Measurements from ENCODE around the gene SDHB. TPM values are rescaled to one million over a fixed set of nuclear protein-coding genes. Genes with fewer than 3 reads are reported as not detected.

The SDHB gene
- total and polyA plus RNA-seq, 5 experiments from 2014 or later: 56.1 to 149 (median 128) TPM

GRCh38 chr1:17053086-17053684 is 647 bp downstream of the SDHB start:
- POLR2A ChIA-PET: interaction anchor here (0.6 to 0.9 kb wide), 3 partner anchors 148 to 1206 kb away, joined by 4 to 5 read pairs (median 5); partner anchors contain the start of gene SPEN
- Mint-ChIP-seq H3K36me3 (peaks cover 0 to 29% (median 5%) of the 10 kb centered on the region in 3 donors), H3K27me3 (peaks cover 0 to 4% (median under 1%) of the 10 kb centered on the region in 5 donors), H3K27ac (peak overlapping the region; percentile 94 to 99 (median 98)), H3K4me3 (peak overlapping the region; percentile 97 to 100 (median 99)), H3K9me3 (no peaks in the 10 kb centered on the region), H3K4me1 (peaks cover 10 to 37% (median 31%) of the 10 kb centered on the region in 4 donors)
- ATAC-seq (no peak), DNase-seq (no peak)

- H3K9me3 Mint-ChIP-seq: no peaks in the 10 kb centered on the region
- ATAC-seq (no peak), DNase-seq (no peak)
- H3K36me3 Mint-ChIP-seq: peaks cover 0 to 29% (median 5%) of the 10 kb centered on the region in 3 donors
- peak overlapping the region; percentile 33 to 99 (median 84) for H3K4me3 Mint-ChIP-seq
- POLR2A ChIA-PET: no interaction called here
- peak overlapping the region in 8 of 10 donors; percentile 16 to 95 (median 75) for H3K27ac Mint-ChIP-seq
- H3K27me3 Mint-ChIP-seq: no peaks in the 10 kb centered on the region
- H3K4me1 Mint-ChIP-seq: peaks cover 10 to 42% (median 33%) of the 10 kb centered on the region in 4 donors
Measured at GRCh38 chr1:17052641-17053040, 1.2 kb downstream of the SDHB start.

- ATAC-seq: no peak
- Mint-ChIP-seq H3K27ac (peak overlapping the region in 3 of 10 donors; percentile 43 to 76 (median 74)), H3K4me1 (peaks cover 10 to 42% (median 33%) of the 10 kb centered on the region in 4 donors), H3K27me3 (no peaks in the 10 kb centered on the region), H3K4me3 (peak overlapping the region in 6 of 10 donors; percentile 67 to 99 (median 90)), H3K36me3 (peaks cover 0 to 30% (median 5%) of the 10 kb centered on the region in 3 donors), H3K9me3 (no peaks in the 10 kb centered on the region)
- POLR2A ChIA-PET: no interaction called here
- no peak for DNase-seq
Measured at GRCh38 chr1:17052038-17052437, 1.8 kb downstream of the SDHB start.

- H3K4me1 Mint-ChIP-seq: peaks cover 11 to 46% (median 33%) of the 10 kb centered on the region in 4 donors
- H3K27ac Mint-ChIP-seq: peak overlapping the region in 3 of 10 donors; percentile 16 to 40 (median 24)
- no peaks in the 10 kb centered on the region for H3K27me3 Mint-ChIP-seq
- no peaks in the 10 kb centered on the region for H3K9me3 Mint-ChIP-seq
- DNase-seq (no peak), ATAC-seq (no peak)
- H3K36me3 Mint-ChIP-seq: peaks cover 0 to 58% (median 15%) of the 10 kb centered on the region in 3 donors
- POLR2A ChIA-PET: no interaction called here
- H3K4me3 Mint-ChIP-seq: no peak overlapping the region
Measured at GRCh38 chr1:17047924-17048323, 5.9 kb downstream of the SDHB start.

GRCh38 chr1:17046334-17046657 is 7.5 kb downstream of the SDHB start:
- H3K9me3 Mint-ChIP-seq: no peaks in the 10 kb centered on the region
- DNase-seq (no peak), ATAC-seq (no peak)
- H3K4me1 Mint-ChIP-seq: peaks cover 8 to 36% (median 22%) of the 10 kb centered on the region in 4 donors
- peak overlapping the region in 2 of 10 donors; percentile 34 to 75 for H3K27ac Mint-ChIP-seq
- no peaks in the 10 kb centered on the region for H3K27me3 Mint-ChIP-seq
- H3K36me3 Mint-ChIP-seq: peaks cover 0 to 69% (median 20%) of the 10 kb centered on the region in 3 donors
- H3K4me3 Mint-ChIP-seq: no peak overlapping the region
- POLR2A ChIA-PET: no interaction called here

- ATAC-seq (no peak), DNase-seq (peak in 2 of 10 donors; percentile 35)
- Mint-ChIP-seq H3K9me3 (no peaks in the 10 kb centered on the region), H3K27me3 (no peaks in the 10 kb centered on the region), H3K36me3 (peaks cover 0 to 67% (median 20%) of the 10 kb centered on the region in 3 donors), H3K4me1 (peaks cover 5 to 31% (median 17%) of the 10 kb centered on the region in 4 donors), H3K27ac (peak overlapping the region in 7 of 10 donors; percentile 8 to 75 (median 34)), H3K4me3 (peak overlapping the region in 2 of 10 donors; percentile 9 to 29)
- POLR2A ChIA-PET: no interaction called here
Measured at GRCh38 chr1:17045634-17046333, 8.0 kb downstream of the SDHB start.

GRCh38 chr1:17045150-17045549 is 8.7 kb downstream of the SDHB start:
- DNase-seq (no peak), ATAC-seq (no peak)
- POLR2A ChIA-PET: no interaction called here
- no peaks in the 10 kb centered on the region for H3K9me3 Mint-ChIP-seq
- no peak overlapping the region for H3K4me3 Mint-ChIP-seq
- H3K4me1 Mint-ChIP-seq: peaks cover 7 to 29% (median 17%) of the 10 kb centered on the region in 4 donors
- H3K36me3 Mint-ChIP-seq: peaks cover 0 to 67% (median 19%) of the 10 kb centered on the region in 3 donors
- H3K27ac Mint-ChIP-seq: peak overlapping the region in 2 of 10 donors; percentile 50 to 61
- H3K27me3 Mint-ChIP-seq: no peaks in the 10 kb centered on the region

- Mint-ChIP-seq H3K27me3 (no peaks in the 10 kb centered on the region), H3K4me1 (peaks cover 10 to 29% (median 19%) of the 10 kb centered on the region in 4 donors), H3K27ac (no peak overlapping the region), H3K4me3 (no peak overlapping the region), H3K36me3 (peaks cover 0 to 68% (median 17%) of the 10 kb centered on the region in 3 donors), H3K9me3 (no peaks in the 10 kb centered on the region)
- POLR2A ChIA-PET: no interaction called here
- ATAC-seq: no peak
- no peak for DNase-seq
Measured at GRCh38 chr1:17043676-17044075, 10.2 kb downstream of the SDHB start.

GRCh38 chr1:17040135-17040534 is 13.7 kb downstream of the SDHB start:
- POLR2A ChIA-PET: no interaction called here
- peaks cover 0 to 77% (median 17%) of the 10 kb centered on the region in 3 donors for H3K36me3 Mint-ChIP-seq
- H3K9me3 Mint-ChIP-seq: no peaks in the 10 kb centered on the region
- ATAC-seq: no peak
- DNase-seq: no peak
- H3K4me1 Mint-ChIP-seq: peaks cover 8 to 14% (median 11%) of the 10 kb centered on the region in 4 donors
- no peak overlapping the region for H3K27ac Mint-ChIP-seq
- H3K27me3 Mint-ChIP-seq: no peaks in the 10 kb centered on the region
- H3K4me3 Mint-ChIP-seq: no peak overlapping the region

GRCh38 chr1:17039522-17039921 is 14.3 kb downstream of the SDHB start:
- no peaks in the 10 kb centered on the region for H3K9me3 Mint-ChIP-seq
- no peaks in the 10 kb centered on the region for H3K27me3 Mint-ChIP-seq
- POLR2A ChIA-PET: no interaction called here
- ATAC-seq: no peak
- H3K27ac Mint-ChIP-seq: no peak overlapping the region
- peaks cover 0 to 77% (median 13%) of the 10 kb centered on the region in 3 donors for H3K36me3 Mint-ChIP-seq
- H3K4me1 Mint-ChIP-seq: peaks cover 6 to 9% (median 7%) of the 10 kb centered on the region in 4 donors
- no peak overlapping the region for H3K4me3 Mint-ChIP-seq
- DNase-seq: no peak

- Mint-ChIP-seq H3K27ac (peak overlapping the region in 1 of 10 donors; percentile 48), H3K4me1 (peaks cover 0 to 4% (median 2%) of the 10 kb centered on the region in 4 donors), H3K27me3 (no peaks in the 10 kb centered on the region), H3K36me3 (peaks cover 0 to 78% (median 2%) of the 10 kb centered on the region in 3 donors), H3K9me3 (no peaks in the 10 kb centered on the region), H3K4me3 (no peak overlapping the region)
- DNase-seq: no peak
- POLR2A ChIA-PET: no interaction called here
- ATAC-seq: no peak
Measured at GRCh38 chr1:17033481-17033880, 20.4 kb downstream of the SDHB start.

- no peak for ATAC-seq
- Mint-ChIP-seq H3K27me3 (no peaks in the 10 kb centered on the region), H3K9me3 (no peaks in the 10 kb centered on the region), H3K36me3 (peaks cover 0 to 78% (median 2%) of the 10 kb centered on the region in 3 donors), H3K4me3 (no peak overlapping the region), H3K4me1 (no peaks in the 10 kb centered on the region), H3K27ac (no peak overlapping the region)
- no peak for DNase-seq
- POLR2A ChIA-PET: no interaction called here
Measured at GRCh38 chr1:17032741-17033140, 21.1 kb downstream of the SDHB start.

- DNase-seq (no peak), ATAC-seq (no peak)
- no peaks in the 10 kb centered on the region for H3K9me3 Mint-ChIP-seq
- H3K27me3 Mint-ChIP-seq: no peaks in the 10 kb centered on the region
- POLR2A ChIA-PET: no interaction called here
- H3K36me3 Mint-ChIP-seq: peaks cover 0 to 84% (median 2%) of the 10 kb centered on the region in 3 donors
- no peak overlapping the region for H3K4me3 Mint-ChIP-seq
- H3K27ac Mint-ChIP-seq: peak overlapping the region in 3 of 10 donors; percentile 2 to 38 (median 7)
- H3K4me1 Mint-ChIP-seq: peaks cover 0 to 2% (median 0%) of the 10 kb centered on the region in 4 donors
Measured at GRCh38 chr1:17031436-17031835, 22.4 kb downstream of the SDHB start.

All from naive thymus-derived CD8-positive, alpha-beta T cell (primary cell).